SU-DHL-6 (cell line): ENCODE data around the gene SLC6A12.

Experiments used
- H2AFZ ChIP-seq: fragments of 200-600 bp; sonication (generic); 2 replicates; pipeline ENCODE4 v1.6.1; 2014; ENCODE audit warnings: low read depth, mild to moderate bottlenecking, moderate library complexity, mixed read lengths, antibody characterized with exemption, low read length; ENCODE audit not compliant: severe bottlenecking
- H3F3A ChIP-seq: fragments of 200-600 bp; shearing (Covaris generic); 2 replicates; pipeline ENCODE4 v1.6.0; 2016; ENCODE audit warnings: antibody characterized with exemption, mild to moderate bottlenecking; ENCODE audit not compliant: insufficient read depth
- H3K27ac ChIP-seq: fragments of 200-600 bp; sonication (generic); 2 replicates; pipeline ENCODE4 v1.5.1; 2016; ENCODE audit warnings: low read depth, mild to moderate bottlenecking, low read length, moderate library complexity, mixed read lengths
- H3K27me3 ChIP-seq: fragments of 200-600 bp; sonication (generic), shearing (Covaris generic); 2 replicates; pipeline ENCODE4 v1.6.0; 2014; ENCODE audit warnings: mild to moderate bottlenecking, low read length
- H3K36me3 ChIP-seq: fragments of 200-600 bp; sonication (generic); 2 replicates; pipeline ENCODE4 v1.6.1; 2014; ENCODE audit warnings: mild to moderate bottlenecking, low read length, mixed read lengths
- H3K4me2 ChIP-seq: fragments of 300-600, 200-600 bp; shearing (Covaris generic), sonication (generic); 2 replicates; pipeline ENCODE4 v1.6.0; 2014; ENCODE audit warnings: low read length, low read depth, mild to moderate bottlenecking; ENCODE audit not compliant: poor library complexity, severe bottlenecking
- H3K4me3 ChIP-seq: fragments of 200-600 bp; sonication (generic); 2 replicates; pipeline ENCODE4 v1.5.1; 2014; ENCODE audit warnings: antibody characterized with exemption, low read length, mild to moderate bottlenecking, mixed read lengths; ENCODE audit not compliant: insufficient read depth, poor library complexity, severe bottlenecking
- H3K79me2 ChIP-seq: fragments of 200-600 bp; sonication (generic); 2 replicates; pipeline ENCODE4 v1.6.1; 2014; ENCODE audit warnings: mild to moderate bottlenecking, low read length, moderate library complexity; ENCODE audit not compliant: insufficient read depth
- H3K9ac ChIP-seq: fragments of 200-600 bp; sonication (generic); 2 replicates; pipeline ENCODE4 v1.7.0; 2014; ENCODE audit warnings: mild to moderate bottlenecking, low read length
- H3K9me2 ChIP-seq: fragments of 200-600 bp; sonication (generic); replicated peaks from 2 replicates; pipeline ENCODE4 v1.6.1; 2014; ENCODE audit warnings: low read length; ENCODE audit not compliant: insufficient read depth
- H3K9me3 ChIP-seq: fragments of 200-600 bp; sonication (generic); 2 replicates; pipeline ENCODE4 v1.6.1; 2014; ENCODE audit warnings: low read length, mixed read lengths; ENCODE audit not compliant: insufficient read depth
- H4K20me1 ChIP-seq: fragments of 200-600 bp; sonication (generic); 2 replicates; pipeline ENCODE4 v1.6.1; 2014; ENCODE audit warnings: low read depth, mild to moderate bottlenecking, antibody characterized with exemption, low read length, moderate library complexity, mixed read lengths
- EZH2phosphoT487 ChIP-seq: fragments of 200-600 bp; sonication (generic), shearing (Covaris generic); conservative IDR thresholded peaks from 2 replicates; pipeline ENCODE4 v1.6.1; 2018; ENCODE audit warnings: mild to moderate bottlenecking, antibody characterized with exemption, low read length, moderate library complexity, mixed read lengths
- TF ChIP-seq, protein P1 (sequence below): fragments of 200-600 bp; sonication (generic); IDR thresholded peaks from one replicate; pipeline ENCODE4 v1.5.1; 2017; ENCODE audit warnings: antibody characterized with exemption, mild to moderate bottlenecking, low read length, moderate library complexity; ENCODE audit not compliant: insufficient read depth, poor library complexity, severe bottlenecking

The SLC6A12 gene

GRCh38 chr12:220946-221550, 7.1 kb upstream of the SLC6A12 start:
- H4K20me1 ChIP-seq, result no peaks in the 10 kb centered on the region
- H3K27me3 ChIP-seq, result no peaks in the 10 kb centered on the region
- H3F3A ChIP-seq, result no peaks in the 10 kb centered on the region
- no peaks in the 10 kb centered on the region for H3K9me3 ChIP-seq
- H3K9me2 ChIP-seq, result no peaks in the 10 kb centered on the region
- no peak overlapping the region for H3K27ac ChIP-seq
- no peak overlapping the region for H3K4me3 ChIP-seq
- no peaks in the 10 kb centered on the region for H3K79me2 ChIP-seq
- no peak overlapping the region for H3K9ac ChIP-seq
- H3K4me2 ChIP-seq, result no peak overlapping the region
- TF ChIP-seq EZH2phosphoT487, result no peak
- TF ChIP-seq, protein P1, sequence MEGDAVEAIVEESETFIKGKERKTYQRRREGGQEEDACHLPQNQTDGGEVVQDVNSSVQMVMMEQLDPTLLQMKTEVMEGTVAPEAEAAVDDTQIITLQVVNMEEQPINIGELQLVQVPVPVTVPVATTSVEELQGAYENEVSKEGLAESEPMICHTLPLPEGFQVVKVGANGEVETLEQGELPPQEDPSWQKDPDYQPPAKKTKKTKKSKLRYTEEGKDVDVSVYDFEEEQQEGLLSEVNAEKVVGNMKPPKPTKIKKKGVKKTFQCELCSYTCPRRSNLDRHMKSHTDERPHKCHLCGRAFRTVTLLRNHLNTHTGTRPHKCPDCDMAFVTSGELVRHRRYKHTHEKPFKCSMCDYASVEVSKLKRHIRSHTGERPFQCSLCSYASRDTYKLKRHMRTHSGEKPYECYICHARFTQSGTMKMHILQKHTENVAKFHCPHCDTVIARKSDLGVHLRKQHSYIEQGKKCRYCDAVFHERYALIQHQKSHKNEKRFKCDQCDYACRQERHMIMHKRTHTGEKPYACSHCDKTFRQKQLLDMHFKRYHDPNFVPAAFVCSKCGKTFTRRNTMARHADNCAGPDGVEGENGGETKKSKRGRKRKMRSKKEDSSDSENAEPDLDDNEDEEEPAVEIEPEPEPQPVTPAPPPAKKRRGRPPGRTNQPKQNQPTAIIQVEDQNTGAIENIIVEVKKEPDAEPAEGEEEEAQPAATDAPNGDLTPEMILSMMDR, result no peak
- H3K36me3 ChIP-seq, result no peaks in the 10 kb centered on the region
- no peak overlapping the region for H2AFZ ChIP-seq

GRCh38 chr12:220491-220890, 6.5 kb upstream of the SLC6A12 start:
- H3K79me2 ChIP-seq, result no peaks in the 10 kb centered on the region
- no peak overlapping the region for H3K4me2 ChIP-seq
- no peaks in the 10 kb centered on the region for H3K27me3 ChIP-seq
- no peak overlapping the region for H2AFZ ChIP-seq
- TF ChIP-seq EZH2phosphoT487, result no peak
- TF ChIP-seq, protein P1, result no peak
- H3K27ac ChIP-seq, result no peak overlapping the region
- H3K9me2 ChIP-seq, result no peaks in the 10 kb centered on the region
- H3K36me3 ChIP-seq, result no peaks in the 10 kb centered on the region
- no peak overlapping the region for H3K9ac ChIP-seq
- no peaks in the 10 kb centered on the region for H4K20me1 ChIP-seq
- H3F3A ChIP-seq, result no peaks in the 10 kb centered on the region
- H3K4me3 ChIP-seq, result no peak overlapping the region
- no peaks in the 10 kb centered on the region for H3K9me3 ChIP-seq

- no peak overlapping the region for H3K9ac ChIP-seq
- H3K9me3 ChIP-seq, result no peaks in the 10 kb centered on the region
- H3K27ac ChIP-seq, result no peak overlapping the region
- no peaks in the 10 kb centered on the region for H4K20me1 ChIP-seq
- H3K9me2 ChIP-seq, result no peaks in the 10 kb centered on the region
- H3K4me2 ChIP-seq, result no peak overlapping the region
- TF ChIP-seq, protein P1, result peak; percentile 89
- TF ChIP-seq EZH2phosphoT487, result no peak
- no peaks in the 10 kb centered on the region for H3K36me3 ChIP-seq
- H3K79me2 ChIP-seq, result no peaks in the 10 kb centered on the region
- no peak overlapping the region for H3K4me3 ChIP-seq
- H2AFZ ChIP-seq, result no peak overlapping the region
- no peaks in the 10 kb centered on the region for H3F3A ChIP-seq
- no peaks in the 10 kb centered on the region for H3K27me3 ChIP-seq
These were observed 6.0 kb upstream of the SLC6A12 start for GRCh38 chr12:219891-220352.
